ENCODE measurements around the gene ETS2. TPM values are rescaled to one million over a fixed set of nuclear protein-coding genes. Genes with fewer than 3 reads are reported as not detected.

ETS2 gene
- polyA plus RNA-seq, 1 experiment, result 18.8 TPM

GRCh38 chr21:38861056-38861455, 55.3 kb downstream of the ETS2 start:
- Histone ChIP-seq H3K36me3 (ENCODE audit: control insufficient read depth, insufficient read depth, low read length) (no peaks in the 10 kb centered on the region), H3K27me3 (ENCODE audit: control insufficient read depth, insufficient read depth, low read length) (no peaks in the 10 kb centered on the region; the same call in 1 of the 2 replicates), H3K4me3 (ENCODE audit: low read depth, low read length) (no peak overlapping the region)
- CTCF ChIA-PET, result interaction anchor here (1.5 kb wide), 1 partner anchor 9 kb away, joined by 5 read pairs; no protein-coding TSS in a partner anchor
- TF ChIP-seq CTCF (IDR thresholded peaks at IDR 0.05; ENCODE audit: insufficient read depth, low read depth, low read length), result no peak
- POLR2A ChIA-PET, result no interaction called here
- DNase-seq (ENCODE audit: low read depth), result no peak

- H3K36me3 ChIP-seq (ENCODE audit: control insufficient read depth, insufficient read depth, low read length), result no peaks in the 10 kb centered on the region
- no peak for DNase-seq (ENCODE audit: low read depth)
- H3K4me3 ChIP-seq (ENCODE audit: low read depth, low read length), result no peak overlapping the region
- ChIA-PET POLR2A (no interaction called here), CTCF (interaction anchor here (0.6 to 1.5 kb wide), 2 partner anchors 10 to 98 kb away, joined by 3 to 5 read pairs; no protein-coding TSS in a partner anchor)
- TF ChIP-seq CTCF (IDR thresholded peaks at IDR 0.05; ENCODE audit: insufficient read depth, low read depth, low read length), result no peak
- H3K27me3 ChIP-seq (ENCODE audit: control insufficient read depth, insufficient read depth, low read length), result no peaks in the 10 kb centered on the region; the same call in 1 of the 2 replicates
Observed at GRCh38 chr21:38861989-38862683, 56.4 kb downstream of the ETS2 start.

GRCh38 chr21:38863291-38863690, 57.6 kb downstream of the ETS2 start:
- no peak for DNase-seq (ENCODE audit: low read depth)
- ChIA-PET CTCF (no interaction called here), POLR2A (no interaction called here)
- no peak for TF ChIP-seq CTCF (IDR thresholded peaks at IDR 0.05; ENCODE audit: insufficient read depth, low read depth, low read length)
- H3K36me3 ChIP-seq (ENCODE audit: control insufficient read depth, insufficient read depth, low read length), result no peaks in the 10 kb centered on the region
- H3K27me3 ChIP-seq (ENCODE audit: control insufficient read depth, insufficient read depth, low read length), result no peaks in the 10 kb centered on the region; the same call in 1 of the 2 replicates
- H3K4me3 ChIP-seq (ENCODE audit: low read depth, low read length), result no peak overlapping the region

- ChIA-PET CTCF (no interaction called here), POLR2A (no interaction called here)
- TF ChIP-seq CTCF (IDR thresholded peaks at IDR 0.05; ENCODE audit: insufficient read depth, low read depth, low read length), result no peak
- Histone ChIP-seq H3K4me3 (ENCODE audit: low read depth, low read length) (no peak overlapping the region), H3K27me3 (ENCODE audit: control insufficient read depth, insufficient read depth, low read length) (no peaks in the 10 kb centered on the region), H3K36me3 (ENCODE audit: control insufficient read depth, insufficient read depth, low read length) (no peaks in the 10 kb centered on the region)
- DNase-seq (ENCODE audit: low read depth), result no peak
Observed at GRCh38 chr21:38863843-38864363, 58.2 kb downstream of the ETS2 start.

- no peak overlapping the region for H3K4me3 ChIP-seq (ENCODE audit: low read depth, low read length)
- POLR2A ChIA-PET, result no interaction called here
- DNase-seq (ENCODE audit: low read depth), result no peak
- no peak for TF ChIP-seq CTCF (IDR thresholded peaks at IDR 0.05; ENCODE audit: insufficient read depth, low read depth, low read length)
- H3K27me3 ChIP-seq (ENCODE audit: control insufficient read depth, insufficient read depth, low read length), result 0 out of 2 replicates have a peak, but pooled peaks cover 1% of the 10 kb centered on the region
- CTCF ChIA-PET, result no interaction called here
- H3K36me3 ChIP-seq (ENCODE audit: control insufficient read depth, insufficient read depth, low read length), result no peaks in the 10 kb centered on the region
Observed at GRCh38 chr21:38864964-38865363, 59.2 kb downstream of the ETS2 start.
